Transverse colon (tissue), 4 donors: ENCODE data around the gene SGTB. TPM values are rescaled to one million over a fixed set of nuclear protein-coding genes. Genes with fewer than 3 reads are reported as not detected.

Source experiments
- DNase-seq: peaks from one replicate; pipeline ENCODE4 v3.0.0-alpha.2; 2019
- H3K27ac ChIP-seq, 4 donors: fragments of 200-600 bp; sonication (generic); 2 replicates each; pipeline ENCODE4 v1.5.1; 2016 to 2018; ENCODE audit warnings: inconsistent platforms in 4 of 4
- H3K27me3 ChIP-seq: fragments of 200-600 bp; sonication (generic); 2 replicates; pipeline ENCODE4 v1.5.1; 2017; ENCODE audit warnings: inconsistent platforms
- H3K36me3 ChIP-seq, 4 donors: fragments of 200-600 bp; sonication (generic); 2 replicates each; pipeline ENCODE4 v1.5.1; 2017 to 2019; ENCODE audit warnings: inconsistent platforms in 4 of 4
- H3K4me1 ChIP-seq, 4 donors: fragments of 200-600 bp; sonication (generic); 2 replicates each; pipeline ENCODE4 v1.5.1; 2017 to 2020; ENCODE audit warnings: inconsistent platforms in 4 of 4
- H3K4me3 ChIP-seq, 4 donors: fragments of 200-600 bp; sonication (generic); 1 replicate in 1 of 4; 2 replicates in 3 of 4; pipeline versions ENCODE4 v1.5.1 to v1.6.1; 2017 to 2019; ENCODE audit warnings: inconsistent platforms in 4 of 4
- H3K9me3 ChIP-seq, 2 donors: fragments of 200-600 bp; sonication (generic); 2 replicates each; pipeline ENCODE4 v1.5.1; 2017 to 2019; ENCODE audit warnings: inconsistent platforms in 2 of 2
- EP300 ChIP-seq: sonication (generic); formaldehyde crosslinking; IDR thresholded peaks from one replicate; pipeline ENCODE4 v1.6.1; 2017; ENCODE audit warnings: antibody characterized with exemption, low read depth
- POLR2A ChIP-seq: fragments of 450-650 bp; IDR thresholded peaks from one replicate; pipeline ENCODE4 v1.6.1; 2016; ENCODE audit warnings: antibody characterized with exemption, mild to moderate bottlenecking, moderate library complexity
- POLR2AphosphoS5 ChIP-seq, 3 donors: sonication (generic); formaldehyde crosslinking; IDR thresholded peaks; one replicate each; pipeline ENCODE4 v1.6.1; 2016; ENCODE audit warnings: antibody characterized with exemption in 3 of 3
- WGBS, 2 donors: methylation state at CpG; one replicate each; pipeline ENCODE4 v1.1.5; 2018; ENCODE audit warnings: low coverage in 1 of 2; 5-methylcytosine and 5-hydroxymethylcytosine counted together
- in situ Hi-C, 4 donors: fragments of 200-750 bp; cut with MboI; loops; one replicate each; pipeline versions ENCODE4 v1.15.0 to v1.15.1; 2017; ENCODE audit warnings: low sequenced_read_pairs in 3 of 4, low pct_ligation_motif_present in 1 of 4, low pct_unique_long_range_greater_than_20kb in 1 of 4
- intact Hi-C: fragments of 100-400 bp; cut with DNase I; formaldehyde crosslinking; loops from one replicate; pipeline ENCODE4 v1.15.1; 2023; ENCODE audit warnings: low total_unique reads
- total RNA-seq, 4 donors: library from RNA; depleted of rRNA; stranded (reverse); fragments of >200 nt; gene quantifications; one replicate each; pipeline ENCODE4 v1.1.0, GENCODE V29; 2016
- TF ChIP-seq, protein P1 (sequence below), 5 experiments: fragments of 200-600 bp in 3 of 5; fragments of 450-650 bp in 2 of 5; sonication (generic) in 3 of 5; IDR thresholded peaks; 1 replicate in 2 of 5; 2 replicates in 3 of 5; pipeline ENCODE4 v1.5.1; 2016 to 2017; ENCODE audit warnings: antibody characterized with exemption in 5 of 5, inconsistent platforms in 3 of 5, mild to moderate bottlenecking in 2 of 5, moderate library complexity in 1 of 5

Gene SGTB
- total RNA-seq, 4 donors from 2014 or later: 0.37 to 9.2 (median 4.0) TPM

DNA sequence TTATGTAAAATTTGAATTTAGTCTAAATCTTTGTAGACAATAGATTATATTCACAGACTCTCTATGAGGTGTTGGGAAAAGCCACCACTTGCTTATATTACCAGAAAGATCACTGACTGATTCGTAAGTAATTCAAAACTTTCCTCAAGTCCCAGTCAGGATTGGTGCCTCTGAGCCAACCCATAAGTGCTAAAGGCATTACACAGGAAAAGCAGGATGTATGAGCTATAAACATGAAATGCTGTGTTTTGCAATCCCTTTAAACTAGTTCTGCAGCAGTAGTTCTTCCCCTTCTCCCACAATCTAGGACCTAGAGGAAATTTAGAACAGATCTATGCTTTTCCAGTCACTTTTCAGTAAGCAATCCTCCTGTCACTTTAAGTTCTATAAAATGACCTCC lies 49.1 kb downstream of the SGTB start:
- intact Hi-C loops: no loop called here

DNA sequence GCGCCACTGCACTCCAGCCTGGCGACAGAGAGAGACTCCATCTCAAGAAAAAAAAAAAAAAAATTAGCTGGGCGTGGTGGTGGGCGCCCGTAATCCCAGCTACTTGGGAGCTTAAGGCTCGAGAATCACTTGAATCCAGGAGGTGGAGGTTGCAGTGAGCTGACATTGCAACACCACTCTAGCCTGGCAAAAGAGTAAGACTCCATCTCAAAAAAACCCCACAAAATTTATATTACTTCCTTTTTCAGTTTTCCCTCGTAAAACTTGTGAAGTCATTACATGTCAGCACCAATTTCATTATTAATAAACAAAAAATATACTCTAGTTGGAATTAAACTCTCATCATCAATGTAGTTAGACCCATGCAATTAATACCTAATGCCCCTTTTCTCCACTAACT lies 53.2 kb downstream of the SGTB start:
- no peak for DNase-seq
- in situ Hi-C loops: no loop called here
- H3K27me3 ChIP-seq: no peaks in the 10 kb centered on the region
- H3K4me3 ChIP-seq: no peak overlapping the region
- H3K27ac ChIP-seq: no peak overlapping the region
- TF ChIP-seq EP300 (no peak), POLR2AphosphoS5 (IDR thresholded peaks at IDR 0.05) (no peak), POLR2A (no peak)
- TF ChIP-seq, protein P1, sequence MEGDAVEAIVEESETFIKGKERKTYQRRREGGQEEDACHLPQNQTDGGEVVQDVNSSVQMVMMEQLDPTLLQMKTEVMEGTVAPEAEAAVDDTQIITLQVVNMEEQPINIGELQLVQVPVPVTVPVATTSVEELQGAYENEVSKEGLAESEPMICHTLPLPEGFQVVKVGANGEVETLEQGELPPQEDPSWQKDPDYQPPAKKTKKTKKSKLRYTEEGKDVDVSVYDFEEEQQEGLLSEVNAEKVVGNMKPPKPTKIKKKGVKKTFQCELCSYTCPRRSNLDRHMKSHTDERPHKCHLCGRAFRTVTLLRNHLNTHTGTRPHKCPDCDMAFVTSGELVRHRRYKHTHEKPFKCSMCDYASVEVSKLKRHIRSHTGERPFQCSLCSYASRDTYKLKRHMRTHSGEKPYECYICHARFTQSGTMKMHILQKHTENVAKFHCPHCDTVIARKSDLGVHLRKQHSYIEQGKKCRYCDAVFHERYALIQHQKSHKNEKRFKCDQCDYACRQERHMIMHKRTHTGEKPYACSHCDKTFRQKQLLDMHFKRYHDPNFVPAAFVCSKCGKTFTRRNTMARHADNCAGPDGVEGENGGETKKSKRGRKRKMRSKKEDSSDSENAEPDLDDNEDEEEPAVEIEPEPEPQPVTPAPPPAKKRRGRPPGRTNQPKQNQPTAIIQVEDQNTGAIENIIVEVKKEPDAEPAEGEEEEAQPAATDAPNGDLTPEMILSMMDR (IDR thresholded peaks at IDR 0.05): no peak
- intact Hi-C loops: no loop called here
- no peaks in the 10 kb centered on the region for H3K9me3 ChIP-seq
- peaks cover 0 to 5% (median 0%) of the 10 kb centered on the region in 4 donors for H3K36me3 ChIP-seq
- no peaks in the 10 kb centered on the region for H3K4me1 ChIP-seq
- WGBS, 2 donors: 81 to 86% methylated on average over 6 to 7 of the region's 7 CpGs

More for the DNA sequence above, 49.1 kb downstream of the SGTB start:
- no peak for TF ChIP-seq POLR2AphosphoS5 (IDR thresholded peaks at IDR 0.05)
- Histone ChIP-seq H3K27ac (no peak overlapping the region), H3K27me3 (no peaks in the 10 kb centered on the region), H3K4me1 (no peaks in the 10 kb centered on the region), H3K9me3 (no peaks in the 10 kb centered on the region), H3K4me3 (no peak overlapping the region), H3K36me3 (peaks cover 0 to 5% (median 0%) of the 10 kb centered on the region in 4 donors)
- in situ Hi-C loops: no loop called here
- no peak for DNase-seq
- WGBS, 2 donors: 84 to 100% methylated on average over 1 of the region's 1 CpG

DNA sequence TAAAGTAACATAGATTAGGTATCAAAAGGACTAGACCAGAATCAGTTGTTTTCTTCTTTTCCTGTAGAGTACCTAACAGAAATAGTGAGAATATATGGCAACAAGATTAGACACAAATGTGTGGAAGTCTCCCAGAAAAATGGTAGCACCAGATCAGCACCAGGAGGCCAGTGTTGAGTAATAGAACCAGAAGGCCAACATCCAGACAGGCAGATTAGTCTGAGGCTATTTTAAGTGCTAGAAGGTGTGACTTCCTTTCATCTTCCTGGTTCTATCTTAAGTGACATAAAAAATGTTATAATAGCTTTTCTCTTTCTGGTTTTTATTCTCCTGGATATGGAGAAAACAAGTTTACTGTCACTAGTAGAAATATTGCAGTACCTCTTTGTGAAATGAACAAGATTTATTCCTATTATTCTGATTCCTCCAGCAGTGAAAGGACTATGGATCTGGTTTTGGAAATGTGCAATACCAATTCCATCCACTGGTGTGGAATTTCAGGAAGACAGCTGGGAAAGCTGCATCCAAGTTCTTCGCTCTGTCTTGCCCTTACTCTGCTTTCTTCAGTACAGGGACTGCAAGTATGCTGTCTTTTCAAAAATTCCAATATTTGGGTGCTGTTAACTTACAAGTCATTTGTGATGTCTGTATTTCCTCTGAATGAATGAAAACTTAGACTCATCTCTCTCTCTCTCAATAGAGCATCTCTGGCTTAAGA lies 57.9 kb downstream of the SGTB start:
- no peak for DNase-seq
- 100% methylated on average over 1 of the region's 1 CpG for WGBS, 2 donors
- no peak for TF ChIP-seq POLR2AphosphoS5 (IDR thresholded peaks at IDR 0.05)
- TF ChIP-seq, protein P1 (IDR thresholded peaks at IDR 0.05): peak in 4 of 5 experiments; percentile 8 to 44 (median 40)
- in situ Hi-C loops (no loop called here), intact Hi-C loops (no loop called here)
- H3K27me3 ChIP-seq: no peaks in the 10 kb centered on the region
- peaks cover 0 to 7% (median 0%) of the 10 kb centered on the region in 4 donors for H3K36me3 ChIP-seq
- no peaks in the 10 kb centered on the region for H3K4me1 ChIP-seq
- H3K27ac ChIP-seq: no peak overlapping the region
- H3K9me3 ChIP-seq: no peaks in the 10 kb centered on the region
- H3K4me3 ChIP-seq: no peak overlapping the region

DNA sequence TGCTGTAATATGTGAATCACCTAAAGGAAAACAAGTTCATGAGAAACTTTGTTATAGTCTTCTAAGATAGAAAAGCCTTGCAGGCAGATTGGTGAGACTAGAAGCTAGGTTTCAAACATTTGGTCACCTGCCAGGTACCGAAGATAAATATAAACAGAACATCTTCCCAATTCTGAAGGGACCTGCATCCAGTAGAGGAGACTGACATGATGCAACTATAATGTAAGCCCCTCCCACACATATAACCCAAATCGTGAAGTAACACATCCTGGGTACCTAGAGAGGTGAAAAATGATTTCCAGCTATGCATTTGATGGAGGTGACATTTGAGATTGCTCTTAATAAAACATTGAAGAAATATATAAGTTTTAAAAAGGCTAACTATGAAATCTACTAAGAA lies 67.2 kb downstream of the SGTB start:
- Histone ChIP-seq H3K36me3 (peaks cover 0 to 14% (median 3%) of the 10 kb centered on the region in 4 donors), H3K27ac (no peak overlapping the region), H3K9me3 (no peaks in the 10 kb centered on the region), H3K27me3 (no peaks in the 10 kb centered on the region), H3K4me3 (no peak overlapping the region), H3K4me1 (peaks cover 0 to 7% (median 0%) of the 10 kb centered on the region in 4 donors)
- in situ Hi-C loops: no loop called here
- 88 to 93% methylated on average over 2 of the region's 2 CpGs for WGBS, 2 donors
- intact Hi-C loops: no loop called here
- no peak for TF ChIP-seq POLR2AphosphoS5 (IDR thresholded peaks at IDR 0.05)
- no peak for TF ChIP-seq EP300
- no peak for TF ChIP-seq POLR2A
- TF ChIP-seq, protein P1 (IDR thresholded peaks at IDR 0.05): no peak
- no peak for DNase-seq

DNA sequence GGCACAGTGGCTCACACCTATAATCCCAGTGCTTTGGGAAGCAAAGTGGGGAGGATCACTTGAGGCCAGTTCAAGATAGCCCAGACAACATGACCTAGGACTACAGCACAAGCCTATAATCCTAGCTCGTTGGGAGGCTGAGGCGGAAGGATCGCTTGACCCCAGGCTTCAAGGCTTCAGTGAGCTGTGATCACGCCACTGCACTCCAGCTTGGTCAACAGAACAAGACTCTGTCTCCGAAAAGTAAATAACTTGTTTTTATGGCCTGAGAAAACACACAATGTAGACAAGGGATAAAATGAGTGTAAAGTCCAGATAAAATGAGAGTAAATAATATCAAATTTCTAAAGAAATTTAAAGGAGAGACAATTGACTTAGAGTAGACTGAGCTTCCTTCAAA lies 70.8 kb downstream of the SGTB start:
- Histone ChIP-seq H3K9me3 (no peaks in the 10 kb centered on the region), H3K27me3 (no peaks in the 10 kb centered on the region), H3K27ac (peak overlapping the region in 3 of 4 donors; percentile 33 to 45 (median 44)), H3K4me1 (peaks cover 0 to 7% (median 0%) of the 10 kb centered on the region in 4 donors), H3K36me3 (peaks cover 0 to 9% (median 3%) of the 10 kb centered on the region in 4 donors), H3K4me3 (no peak overlapping the region)
- TF ChIP-seq POLR2AphosphoS5 (IDR thresholded peaks at IDR 0.05) (no peak), POLR2A (no peak), EP300 (no peak)
- TF ChIP-seq, protein P1 (IDR thresholded peaks at IDR 0.05): no peak
- intact Hi-C loops (no loop called here), in situ Hi-C loops (no loop called here)
- peak; percentile 37 for DNase-seq
- WGBS, 2 donors: 38 to 60% methylated on average over 1 to 5 of the region's 5 CpGs
